ENCODE data around the gene ENOX1.

ENOX1 gene

DNA sequence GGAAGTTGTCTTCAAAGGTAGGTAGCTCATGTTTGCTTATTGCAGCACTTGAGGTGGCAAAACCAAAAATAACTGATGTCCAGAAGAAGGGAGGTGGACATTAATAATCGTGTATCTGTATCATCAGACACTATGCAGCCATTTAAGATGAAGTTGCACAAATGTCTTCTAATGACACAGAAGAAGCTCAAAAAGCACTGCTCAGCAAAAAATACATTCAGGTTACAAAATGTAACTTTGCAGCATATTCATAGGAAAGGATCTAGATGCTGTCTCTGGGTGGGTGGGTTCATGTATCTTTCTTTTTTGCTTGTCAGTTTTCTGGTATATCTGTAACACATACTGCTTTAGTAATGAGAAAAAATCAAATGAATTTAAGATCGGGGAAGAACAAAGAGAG, 515.6 kb downstream of the ENOX1 start:
- DNase-seq: no peak

DNA sequence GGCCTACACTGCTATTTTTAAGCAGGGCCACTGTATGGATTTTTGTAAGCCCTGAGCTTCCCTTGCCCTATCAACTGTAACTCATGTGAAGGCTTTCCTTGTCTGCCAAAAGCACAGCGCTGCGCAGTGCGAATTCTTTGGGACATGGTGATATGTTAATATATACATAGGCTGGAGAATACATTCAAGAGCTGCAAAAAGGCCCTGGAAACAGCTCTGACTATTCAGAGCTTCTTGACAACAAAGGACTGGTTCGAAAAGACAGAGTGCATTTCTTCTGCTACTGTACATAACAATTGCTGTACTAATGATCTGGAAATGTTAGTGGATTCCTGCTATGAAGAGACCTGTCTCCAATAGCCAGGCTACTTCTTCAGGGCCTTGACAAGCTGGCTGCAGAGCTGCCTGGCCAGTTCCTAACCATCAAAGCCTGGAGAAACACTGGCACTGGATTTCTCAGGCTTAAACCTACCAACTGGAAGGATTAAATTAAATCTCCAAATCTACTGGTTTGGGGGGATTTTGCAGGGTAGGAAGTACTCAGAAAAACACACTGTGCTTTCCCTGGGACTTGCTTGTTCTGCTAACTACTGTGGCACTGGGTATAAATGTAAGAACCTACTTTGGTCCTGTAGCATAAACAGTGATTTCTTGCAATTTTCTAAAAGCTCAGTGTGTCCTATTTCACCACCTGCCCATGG, 516.5 kb downstream of the ENOX1 start:
- no peak for DNase-seq

DNA sequence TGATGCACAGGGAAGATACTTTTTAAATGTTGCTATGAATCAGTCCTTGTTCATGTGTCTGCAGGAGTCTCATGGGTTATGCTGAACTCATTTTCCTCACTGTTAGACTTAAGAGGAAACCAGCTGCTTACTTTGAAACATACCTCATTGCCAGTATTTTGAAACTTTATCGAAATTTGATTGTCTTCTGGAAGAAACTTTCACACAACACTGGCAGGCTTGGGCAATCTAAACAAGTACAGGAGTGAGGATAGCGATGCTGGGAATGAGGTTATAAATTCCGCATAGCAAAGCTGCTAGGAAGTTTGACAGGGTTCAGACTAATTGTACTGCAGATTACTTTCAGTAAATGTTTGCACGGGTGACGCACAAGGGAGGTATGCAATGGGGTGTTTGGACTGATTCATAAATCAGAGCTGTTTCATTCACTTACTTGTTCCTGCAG, 517.7 kb downstream of the ENOX1 start:
- no peak for DNase-seq

DNA sequence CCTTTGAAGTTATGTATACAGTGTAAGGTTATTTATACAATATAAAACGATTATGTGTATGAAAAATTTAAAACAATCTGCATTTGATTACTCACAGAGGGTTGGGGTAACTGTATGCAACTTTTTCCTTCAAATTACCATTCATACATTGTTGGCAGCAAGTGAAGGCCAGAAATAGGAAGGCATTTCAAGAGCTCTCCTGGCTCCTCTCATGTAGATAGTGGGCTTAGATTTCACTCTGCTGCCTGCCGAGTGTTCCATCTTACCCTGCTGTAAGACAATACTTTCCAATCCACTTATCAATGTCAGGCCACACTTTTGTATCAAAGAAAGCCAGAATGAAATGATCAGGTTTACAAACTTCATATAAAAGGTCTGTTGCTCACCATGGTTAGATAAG, 518.1 kb downstream of the ENOX1 start:
- DNase-seq: no peak

DNA sequence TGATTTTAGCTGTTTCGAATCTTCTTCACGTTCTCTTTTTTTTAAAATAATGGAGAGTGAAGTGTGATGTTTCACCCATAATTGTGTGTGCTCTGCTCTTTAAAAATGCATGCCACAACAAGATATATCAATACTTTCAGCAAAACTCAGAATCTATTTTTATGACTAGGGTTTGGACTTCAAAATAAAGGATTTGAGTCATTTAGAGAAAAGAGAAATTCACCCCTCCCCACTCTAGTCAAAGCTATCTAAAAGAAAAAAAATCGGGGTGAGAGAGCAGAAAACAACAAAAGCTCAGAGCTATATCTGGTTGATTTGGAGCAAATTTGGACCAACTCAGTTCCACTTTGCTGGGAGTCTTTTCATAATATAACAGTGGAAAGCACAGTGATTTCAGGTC, 518.9 kb downstream of the ENOX1 start:
- no peak for DNase-seq

DNA sequence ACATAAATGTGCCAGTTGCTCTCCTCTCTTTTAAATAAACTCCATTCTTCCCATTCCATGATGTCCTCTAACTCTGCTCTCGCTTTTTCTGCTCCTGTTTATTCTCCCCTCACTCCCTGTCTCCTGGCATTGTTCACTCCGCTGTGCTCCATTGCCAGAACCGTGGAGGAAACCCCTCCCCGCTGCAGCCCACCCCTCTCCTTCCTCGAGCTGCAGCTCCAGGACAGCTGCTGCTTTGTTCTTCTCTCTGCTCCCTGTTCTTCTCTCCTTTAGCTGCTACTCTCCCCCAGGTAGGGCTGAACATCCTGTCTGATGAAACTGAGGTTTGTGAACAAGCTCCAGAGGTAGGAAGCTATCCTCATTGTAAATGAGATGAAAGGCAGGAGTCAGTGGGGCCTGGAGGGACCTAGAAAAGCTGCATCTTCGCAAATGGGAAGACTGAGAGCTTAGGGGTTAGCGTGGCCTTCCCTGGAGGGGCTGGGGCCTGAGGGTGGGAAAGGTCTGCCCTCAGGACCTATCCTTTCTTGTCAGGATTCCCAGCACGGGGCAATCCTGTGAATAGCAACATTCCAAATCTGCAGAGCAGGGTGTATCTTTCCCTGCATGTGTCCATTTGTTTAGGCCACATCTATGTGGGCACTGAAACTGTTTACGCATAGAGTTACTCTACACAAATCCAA, 519.7 kb downstream of the ENOX1 start:
- DNase-seq: no peak

DNA sequence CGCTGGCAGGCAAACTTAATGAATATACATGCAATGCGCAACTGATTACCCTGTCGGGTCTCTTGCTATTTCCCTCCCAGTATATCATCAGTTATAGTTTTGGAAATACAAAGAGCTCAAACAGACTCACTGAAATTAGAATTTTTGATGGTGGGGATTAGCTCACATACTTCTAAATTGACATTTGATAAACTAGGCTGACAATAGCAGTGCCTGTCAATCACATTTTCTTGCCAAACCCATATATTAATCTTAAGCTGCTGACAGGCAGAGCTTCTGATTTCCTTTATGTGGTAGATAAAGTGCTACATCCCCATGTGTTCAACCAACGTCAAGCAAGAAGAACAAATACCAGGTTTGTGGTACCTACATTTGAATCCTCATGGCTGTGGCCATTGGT, 521.7 kb downstream of the ENOX1 start:
- DNase-seq: no peak

DNA sequence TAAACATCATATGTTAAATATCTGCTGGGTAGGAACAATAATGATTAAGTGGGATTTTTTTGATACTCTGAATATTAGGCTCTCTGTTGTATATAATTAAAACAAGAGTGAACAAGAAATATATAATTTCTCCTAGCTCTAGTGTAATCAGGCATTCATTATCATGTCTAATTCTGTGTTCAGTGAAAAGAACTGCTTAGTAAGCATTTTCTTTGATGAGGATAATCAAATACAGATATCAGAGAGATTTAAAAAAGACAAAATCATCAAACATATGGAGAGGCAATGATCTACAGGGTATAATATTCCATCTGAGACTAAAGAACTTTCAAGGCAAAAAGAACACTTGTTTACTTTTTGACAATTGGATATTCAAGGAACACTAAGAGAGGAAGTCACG, 522.3 kb downstream of the ENOX1 start:
- DNase-seq: no peak

DNA sequence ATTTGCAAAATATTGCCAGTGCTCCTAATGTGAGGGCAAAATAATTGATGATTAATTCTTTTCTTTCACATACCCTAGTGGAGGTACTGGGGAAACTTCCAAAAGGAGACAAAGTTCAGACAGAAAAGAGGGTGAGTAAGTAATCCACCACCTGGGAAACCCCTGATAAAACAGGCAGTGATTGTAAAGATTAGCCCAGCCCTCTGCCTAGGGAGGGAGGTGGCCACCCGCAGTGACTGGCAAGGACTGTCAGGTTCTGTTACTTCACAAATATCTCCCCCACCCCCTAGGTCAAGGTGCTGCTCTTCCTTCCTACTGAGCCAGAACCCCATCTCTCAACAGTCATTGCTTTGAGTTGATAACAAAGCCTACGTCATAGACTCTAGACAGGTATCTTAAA, 523.7 kb downstream of the ENOX1 start:
- DNase-seq: no peak

DNA sequence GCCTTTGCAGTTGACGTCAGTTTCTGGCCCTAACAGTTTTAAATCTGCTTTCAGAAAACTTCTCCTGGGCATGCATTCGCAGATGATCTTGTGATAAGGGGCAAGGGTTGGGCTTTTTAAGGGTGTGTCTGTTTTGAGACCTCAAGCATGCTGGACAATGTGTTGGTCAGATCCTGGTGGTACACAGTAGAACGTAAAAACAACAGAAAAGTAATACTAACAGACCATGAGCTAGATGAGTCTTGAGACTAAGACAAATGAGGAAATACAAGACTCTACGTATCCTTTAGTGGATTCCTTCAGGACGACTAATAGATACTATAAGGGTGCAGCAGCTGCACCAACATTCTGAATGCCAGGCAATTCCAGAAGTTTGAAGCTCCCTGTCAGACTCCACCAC, 525.8 kb downstream of the ENOX1 start:
- DNase-seq: no peak

DNA sequence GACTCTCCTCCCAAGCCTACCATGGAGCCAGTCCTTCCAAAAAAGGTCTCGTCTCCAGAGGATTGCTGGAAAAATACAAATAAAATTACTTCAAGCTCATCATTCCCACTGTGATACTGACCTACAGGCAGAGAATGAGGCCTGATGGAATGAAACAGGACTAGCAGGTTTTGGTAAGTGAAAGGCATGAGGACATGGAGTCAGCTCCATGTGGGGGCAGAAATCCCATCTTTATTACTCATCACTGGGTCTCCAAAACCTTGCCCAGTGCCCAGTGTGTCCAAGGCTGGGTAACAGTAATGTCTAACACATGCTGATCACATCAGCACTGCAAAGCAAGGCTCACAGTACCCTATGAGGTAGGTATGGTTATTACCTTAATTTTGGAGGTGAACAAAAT, 528.0 kb downstream of the ENOX1 start:
- DNase-seq: no peak

DNA sequence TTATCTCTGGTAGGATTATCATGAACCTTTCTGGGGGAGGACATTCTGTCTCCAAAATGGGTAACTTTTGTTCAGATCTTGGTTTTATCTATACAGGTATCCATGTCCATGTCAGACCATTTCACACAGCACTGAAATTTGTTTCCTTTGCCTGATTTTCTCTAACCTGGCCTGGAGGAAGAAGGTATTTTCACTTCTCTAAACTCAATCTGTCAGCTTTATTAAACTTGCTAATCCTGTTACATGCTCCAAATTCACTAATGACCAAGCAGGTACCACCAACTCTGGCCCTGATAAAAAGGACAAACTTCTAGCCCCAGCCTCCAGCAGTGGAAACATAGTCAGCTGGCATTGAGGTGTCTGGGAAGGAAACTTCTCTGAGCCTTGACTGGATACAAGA, 529.0 kb downstream of the ENOX1 start:
- DNase-seq: no peak

DNA sequence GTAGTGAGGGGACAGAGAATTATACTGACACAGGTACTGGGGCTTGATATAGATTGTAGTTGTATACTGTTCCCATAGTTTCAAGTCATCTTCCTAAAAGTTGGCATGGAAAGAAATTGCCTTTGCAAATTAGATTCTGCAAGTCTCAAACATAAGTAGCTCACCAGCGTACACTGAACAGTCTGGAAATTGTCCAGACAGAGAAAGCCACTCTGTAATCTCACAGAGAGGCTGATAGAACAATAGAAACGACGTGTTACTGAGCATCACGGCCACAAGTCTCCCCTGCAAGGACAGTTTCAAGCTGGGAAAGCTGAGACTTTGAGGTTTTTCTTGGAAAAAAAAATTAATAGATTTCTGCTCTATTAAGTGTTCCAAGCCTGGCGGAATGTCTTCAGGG, 534.8 kb downstream of the ENOX1 start:
- no peak for DNase-seq

DNA sequence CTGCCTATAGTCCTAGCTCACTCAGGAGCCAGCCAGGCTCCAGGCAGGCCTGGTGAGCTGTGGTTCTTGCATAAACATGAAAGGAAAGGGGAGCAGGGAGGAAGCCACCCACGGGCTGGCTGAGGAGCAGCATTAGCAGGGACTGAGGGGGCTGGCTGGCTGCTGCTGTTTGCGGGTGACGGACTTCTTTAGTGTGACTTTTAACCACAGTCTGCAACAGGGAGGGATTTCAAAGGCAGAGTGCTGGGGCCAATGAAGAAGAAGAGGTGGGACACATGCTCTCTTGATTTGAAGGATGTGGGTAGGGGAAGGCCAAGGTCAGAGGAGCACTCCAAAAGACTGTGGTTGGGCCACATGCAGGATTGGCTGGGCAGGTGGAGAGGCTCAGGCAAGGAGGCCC, 540.4 kb downstream of the ENOX1 start:
- DNase-seq: no peak

DNA sequence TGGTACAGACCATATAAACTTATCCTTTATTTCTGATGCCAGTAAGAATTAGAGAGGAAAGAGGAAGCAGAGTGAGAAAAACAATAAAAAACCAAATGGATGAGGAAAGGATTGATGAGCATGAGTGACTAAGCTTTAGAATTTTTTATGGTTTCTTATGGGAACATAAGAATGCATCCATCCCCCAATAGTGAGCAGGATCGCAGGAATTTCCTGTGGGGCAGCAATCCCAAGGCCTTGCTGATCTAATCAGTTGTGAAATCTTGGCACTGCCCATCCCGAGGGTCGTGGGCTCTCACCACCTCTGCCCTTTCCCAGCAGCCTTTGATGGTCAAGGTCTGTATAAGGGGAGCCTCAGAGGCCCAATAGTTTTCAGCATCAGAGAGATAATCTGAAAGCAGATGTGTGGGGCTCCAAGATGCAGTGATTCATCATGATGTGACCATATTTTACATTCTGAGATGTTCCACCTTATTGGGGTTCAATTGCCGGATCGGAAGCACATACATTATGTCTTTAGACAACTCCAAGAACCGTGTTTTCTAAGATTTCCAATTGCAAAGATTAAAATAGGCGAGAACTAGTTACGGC, 541.3 kb downstream of the ENOX1 start:
- no peak for DNase-seq

DNA sequence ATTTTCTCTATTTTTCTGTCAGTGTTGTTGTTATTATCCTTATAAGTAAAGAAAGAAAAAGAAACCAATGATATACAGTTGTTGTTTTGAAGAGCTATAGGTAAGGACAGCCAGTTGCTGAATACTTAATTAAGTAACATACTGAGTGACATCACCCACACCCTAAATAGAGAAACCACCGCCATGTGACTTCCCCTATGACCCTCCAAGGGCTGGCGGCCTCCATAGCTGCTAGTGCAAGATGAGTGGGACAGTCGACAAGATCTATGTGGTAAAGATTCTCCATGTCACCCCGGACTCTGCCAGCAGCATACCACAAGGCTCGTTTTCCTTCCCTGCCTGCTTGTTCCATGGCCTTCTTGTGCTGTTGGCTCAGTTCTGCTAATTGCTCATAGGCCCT, 542.3 kb downstream of the ENOX1 start:
- no peak for DNase-seq

DNA sequence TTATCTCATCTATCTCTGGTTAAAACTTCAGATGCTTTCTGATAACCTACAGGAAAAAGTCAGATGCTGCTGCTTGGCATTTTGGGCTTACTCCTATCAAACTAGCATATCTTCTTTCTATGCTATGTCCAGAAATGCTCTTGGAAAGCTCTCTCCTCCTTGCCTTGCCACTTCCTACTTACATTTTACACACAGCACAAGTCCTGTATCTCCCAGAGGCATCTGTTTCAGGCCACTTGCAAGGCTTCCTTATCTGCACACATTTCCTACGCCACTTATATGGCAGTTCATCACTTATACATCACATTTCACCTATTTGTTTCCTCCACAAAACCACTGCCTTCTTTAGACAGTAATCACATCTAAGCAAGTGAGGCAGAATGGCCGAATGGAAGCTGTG, 543.1 kb downstream of the ENOX1 start:
- DNase-seq: no peak

DNA sequence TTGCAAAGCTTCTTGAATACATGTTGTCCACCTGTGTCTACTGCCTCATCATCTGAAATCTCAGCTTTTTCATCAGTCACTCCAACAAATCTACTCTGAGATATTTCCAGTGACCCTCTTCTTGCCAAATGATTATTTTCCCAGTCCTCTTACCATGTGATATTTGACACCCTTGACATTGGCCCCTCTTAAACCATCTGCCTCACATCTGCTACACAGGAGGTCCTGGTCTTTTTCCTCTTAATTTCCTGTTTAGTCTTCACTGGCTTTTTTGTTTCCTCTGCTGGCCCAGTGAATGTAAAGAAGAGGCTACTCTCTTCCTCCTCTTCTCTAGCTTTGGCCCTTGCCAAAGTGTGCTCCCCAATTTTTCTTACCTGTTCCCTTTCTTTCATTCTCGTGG, 544.7 kb downstream of the ENOX1 start:
- DNase-seq: no peak

DNA sequence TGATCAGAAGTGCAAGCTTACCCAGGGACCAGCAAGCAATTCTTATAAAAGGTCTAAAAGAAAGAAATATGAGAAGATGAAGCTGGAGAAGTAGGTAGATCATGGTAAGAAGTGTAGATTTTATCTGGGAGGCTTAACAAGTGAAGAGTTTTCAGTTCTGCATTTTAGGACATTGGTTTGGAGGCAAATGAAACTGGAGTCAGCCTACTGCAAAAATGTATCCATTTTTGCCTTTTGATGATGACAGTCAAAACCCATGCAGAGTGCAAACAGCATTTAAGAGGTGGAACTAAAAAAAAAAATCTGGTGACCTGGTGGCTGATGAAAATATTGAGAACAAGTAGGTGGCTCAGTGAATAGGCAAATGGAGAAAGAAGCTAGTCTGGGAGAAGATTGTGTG, 546.5 kb downstream of the ENOX1 start:
- no peak for DNase-seq

DNA sequence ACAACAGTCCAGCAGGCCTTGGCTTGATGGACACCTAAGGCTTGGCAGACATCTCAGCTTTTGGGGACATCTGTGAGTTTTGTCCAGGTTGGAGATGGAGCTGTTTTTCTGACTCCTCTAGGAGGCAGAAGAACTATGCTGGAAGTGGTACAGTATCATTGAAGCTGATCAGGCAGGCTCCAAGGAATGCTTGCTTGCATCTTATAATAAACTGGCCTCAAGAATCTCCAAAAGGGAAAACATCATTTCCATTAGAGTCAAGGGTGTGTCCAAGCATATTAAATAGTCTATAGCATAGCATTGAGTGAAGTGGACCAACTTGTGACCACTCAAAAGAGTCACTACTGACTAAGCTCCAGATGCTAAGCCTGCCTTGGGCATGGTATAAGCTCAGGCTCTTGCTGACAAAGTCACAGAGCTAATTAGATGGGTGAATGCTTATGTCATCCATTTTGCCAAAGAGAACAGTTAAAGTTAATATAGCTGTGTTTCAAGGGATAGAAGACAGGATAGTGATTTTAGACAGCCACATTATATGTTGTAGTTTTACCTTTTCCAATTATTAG, 547.4 kb downstream of the ENOX1 start:
- DNase-seq: no peak

DNA sequence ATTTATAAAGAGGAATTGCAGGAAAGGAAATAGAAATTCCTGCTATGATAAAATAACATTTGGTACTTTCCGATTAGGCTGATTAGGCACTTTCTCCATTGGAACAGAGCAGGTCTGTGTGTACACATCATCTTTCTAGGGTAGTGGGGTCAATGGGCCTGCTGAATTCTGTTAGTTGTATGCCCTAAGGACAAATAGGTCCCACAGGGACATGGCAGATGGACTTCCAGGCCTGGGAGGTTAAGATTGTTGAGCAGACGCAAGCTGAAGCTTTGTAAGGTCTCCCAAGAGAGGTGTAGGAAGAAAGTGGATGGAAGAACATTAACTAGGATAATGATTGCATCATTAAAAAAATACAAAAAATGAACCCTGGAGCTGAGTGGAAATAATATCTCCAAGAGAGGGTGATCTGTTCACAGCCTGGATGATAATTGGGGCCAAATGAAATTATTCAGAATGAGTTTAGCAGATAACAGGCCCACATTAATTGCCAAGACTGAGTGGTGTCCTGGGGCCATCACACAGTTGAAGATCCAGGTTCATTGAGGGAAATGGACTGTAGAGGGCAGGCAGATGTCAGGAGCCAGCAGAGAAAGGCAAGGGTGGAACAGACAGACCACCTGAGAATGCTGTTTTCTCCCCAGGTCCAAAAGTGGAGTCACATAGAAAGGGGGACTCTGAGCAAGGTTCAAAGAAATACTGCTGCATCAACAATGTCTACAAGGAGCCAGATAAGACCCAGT, 548.3 kb downstream of the ENOX1 start:
- no peak for DNase-seq

DNA sequence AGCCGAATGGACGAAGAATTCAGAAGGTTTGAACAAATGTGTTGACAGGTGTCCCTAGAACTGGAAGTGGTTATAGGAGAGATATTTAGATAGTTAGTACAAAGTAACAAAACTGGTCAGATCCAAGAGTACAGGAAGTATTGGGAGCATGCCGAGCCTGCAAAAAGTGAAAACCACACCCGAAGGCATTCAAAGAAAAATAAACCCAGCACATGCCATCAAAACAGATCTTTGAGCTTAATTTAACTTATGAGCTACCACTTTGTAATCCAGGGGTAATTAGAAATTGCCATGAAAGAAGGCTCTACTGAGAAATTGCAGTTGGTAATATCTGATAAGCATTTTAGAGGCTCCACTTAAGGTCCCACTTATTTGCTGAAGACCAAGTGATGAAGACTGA, 549.2 kb downstream of the ENOX1 start:
- DNase-seq: no peak

DNA sequence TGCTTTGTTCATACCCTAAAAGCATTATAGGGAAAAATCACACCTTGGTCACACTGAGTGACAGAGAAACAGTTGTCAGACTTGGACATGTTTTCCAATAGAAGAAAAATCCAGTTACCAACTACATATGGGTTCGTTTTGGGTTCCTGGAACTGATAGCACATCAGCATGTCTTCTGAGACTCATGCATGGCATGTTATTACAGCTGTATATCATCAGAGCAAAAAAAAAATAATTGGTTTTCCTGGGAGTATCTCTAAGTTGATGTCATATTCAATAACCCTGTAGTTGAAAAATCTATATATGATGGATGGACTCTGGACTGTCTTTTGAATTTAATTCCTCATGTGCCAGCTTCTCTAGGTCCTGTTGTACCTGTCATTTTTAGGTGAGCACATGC, 551.7 kb downstream of the ENOX1 start:
- no peak for DNase-seq

DNA sequence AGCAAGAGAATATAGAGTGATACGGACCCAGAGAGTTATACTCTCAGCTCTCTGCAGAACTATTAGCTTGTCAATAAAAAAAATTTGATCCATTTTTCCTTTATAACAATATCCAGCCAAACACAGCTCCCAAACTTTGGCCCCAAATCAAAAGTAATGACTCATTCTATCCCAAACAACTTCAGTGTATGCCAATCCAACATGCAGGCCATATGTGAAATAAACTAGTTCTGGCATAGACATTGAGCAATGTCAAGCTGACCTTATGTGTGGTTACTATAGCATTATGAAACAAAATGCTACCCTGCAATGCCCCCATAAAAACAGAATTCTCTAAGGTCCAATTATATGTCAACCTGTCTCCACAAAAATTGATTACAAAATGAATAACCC, 553.9 kb downstream of the ENOX1 start:
- DNase-seq: no peak
